HEK293 (cell line): Measurements from ENCODE around the gene HDAC1.
A peak's percentile ranks its signal among the peaks of the same experiment; 100 is the strongest.

ENCODE experiments used
- AEBP2 ChIP-seq: fragments of 450-650 bp; formaldehyde crosslinking; IDR thresholded peaks from 2 replicates; pipeline ENCODE4 v1.5.1; 2016; ENCODE audit warnings: missing biosample characterization, missing genetic modification characterization, borderline replicate concordance
- BCL11A ChIP-seq: fragments of 450-650 bp; formaldehyde crosslinking; IDR thresholded peaks from 2 replicates; pipeline ENCODE4 v1.5.1; 2016; ENCODE audit warnings: low read depth, missing biosample characterization, missing genetic modification characterization
- EGR2 ChIP-seq: fragments of 450-650 bp; formaldehyde crosslinking; IDR thresholded peaks from 2 replicates; pipeline ENCODE4 v1.5.1; 2016; ENCODE audit warnings: low read depth, missing biosample characterization, missing genetic modification characterization
- FEZF1 ChIP-seq: fragments of 450-650 bp; formaldehyde crosslinking; IDR thresholded peaks from 2 replicates; pipeline ENCODE4 v1.5.1; 2016; ENCODE audit warnings: missing biosample characterization, missing genetic modification characterization
- KLF9 ChIP-seq: fragments of 450-650 bp; formaldehyde crosslinking; IDR thresholded peaks from 2 replicates; pipeline ENCODE4 v1.5.1; 2016; ENCODE audit warnings: missing biosample characterization, missing genetic modification characterization, low read depth
- SP7 ChIP-seq: fragments of 450-650 bp; formaldehyde crosslinking; IDR thresholded peaks from 2 replicates; pipeline ENCODE4 v1.5.1; 2016; ENCODE audit warnings: missing biosample characterization, missing genetic modification characterization
- ZBTB10 ChIP-seq: fragments of 450-650 bp; formaldehyde crosslinking; IDR thresholded peaks from 2 replicates; pipeline ENCODE4 v1.5.1; 2016; ENCODE audit warnings: missing biosample characterization, missing genetic modification characterization
- ZFP69B ChIP-seq: fragments of 450-650 bp; formaldehyde crosslinking; IDR thresholded peaks from 2 replicates; pipeline ENCODE4 v1.5.1; 2016; ENCODE audit warnings: missing biosample characterization, missing genetic modification characterization
- ZNF112 ChIP-seq: fragments of 450-650 bp; formaldehyde crosslinking; IDR thresholded peaks from 2 replicates; pipeline ENCODE4 v1.5.0; 2017; ENCODE audit warnings: missing biosample characterization, missing genetic modification characterization
- ZNF223 ChIP-seq: fragments of 450-650 bp; formaldehyde crosslinking; IDR thresholded peaks from 2 replicates; pipeline ENCODE4 v1.5.1; 2016; ENCODE audit warnings: missing biosample characterization, missing genetic modification characterization
- ZNF23 ChIP-seq: fragments of 450-650 bp; formaldehyde crosslinking; IDR thresholded peaks from 2 replicates; pipeline ENCODE4 v1.5.1; 2016; ENCODE audit warnings: missing biosample characterization, missing genetic modification characterization, borderline replicate concordance
- ZNF302 ChIP-seq: fragments of 450-650 bp; formaldehyde crosslinking; IDR thresholded peaks from 2 replicates; pipeline ENCODE4 v1.5.1; 2016; ENCODE audit warnings: missing biosample characterization, missing genetic modification characterization, low read depth
- ZNF341 ChIP-seq: fragments of 450-650 bp; formaldehyde crosslinking; IDR thresholded peaks from 2 replicates; pipeline ENCODE4; 2016; ENCODE audit warnings: low read depth, missing biosample characterization, missing genetic modification characterization
- ZNF404 ChIP-seq: fragments of 450-650 bp; formaldehyde crosslinking; IDR thresholded peaks from 2 replicates; pipeline ENCODE4 v1.5.1; 2017; ENCODE audit warnings: missing biosample characterization, missing genetic modification characterization
- ZNF426 ChIP-seq: fragments of 450-650 bp; formaldehyde crosslinking; IDR thresholded peaks from 2 replicates; pipeline ENCODE4 v1.5.1; 2017; ENCODE audit warnings: missing biosample characterization, missing genetic modification characterization, mild to moderate bottlenecking, inconsistent platforms, moderate library complexity
- ZNF473 ChIP-seq: fragments of 450-650 bp; formaldehyde crosslinking; IDR thresholded peaks from 2 replicates; pipeline ENCODE4 v1.5.1; 2017; ENCODE audit warnings: missing biosample characterization, missing genetic modification characterization
- ZNF514 ChIP-seq: fragments of 450-650 bp; formaldehyde crosslinking; IDR thresholded peaks from 2 replicates; pipeline ENCODE4 v1.5.1; 2016; ENCODE audit warnings: missing biosample characterization, missing genetic modification characterization
- ZNF521 ChIP-seq: fragments of 450-650 bp; formaldehyde crosslinking; IDR thresholded peaks from 2 replicates; pipeline ENCODE4 v1.5.1; 2017; ENCODE audit warnings: missing biosample characterization, mild to moderate bottlenecking, missing genetic modification characterization
- ZNF530 ChIP-seq: fragments of 450-650 bp; formaldehyde crosslinking; IDR thresholded peaks from 2 replicates; pipeline ENCODE4 v1.5.1; 2016; ENCODE audit warnings: low read depth, missing biosample characterization, missing genetic modification characterization
- ZNF571 ChIP-seq: fragments of 450-650 bp; formaldehyde crosslinking; IDR thresholded peaks from 2 replicates; pipeline ENCODE4 v1.5.0; 2017; ENCODE audit warnings: missing biosample characterization, missing genetic modification characterization
- ZNF580 ChIP-seq: fragments of 450-650 bp; formaldehyde crosslinking; IDR thresholded peaks from 2 replicates; pipeline ENCODE4 v1.5.1; 2016; ENCODE audit warnings: missing biosample characterization, missing genetic modification characterization
- ZNF610 ChIP-seq: fragments of 450-650 bp; formaldehyde crosslinking; IDR thresholded peaks from 2 replicates; pipeline ENCODE4 v1.5.1; 2016; ENCODE audit warnings: missing biosample characterization, missing genetic modification characterization, borderline replicate concordance
- ZNF621 ChIP-seq: fragments of 450-650 bp; formaldehyde crosslinking; IDR thresholded peaks from 2 replicates; pipeline ENCODE4 v1.5.1; 2017; ENCODE audit warnings: missing biosample characterization, missing genetic modification characterization
- ZNF626 ChIP-seq: fragments of 450-650 bp; sonication (Bioruptor Pico); formaldehyde crosslinking; IDR thresholded peaks from 2 replicates; pipeline ENCODE4 v1.5.1; 2018; ENCODE audit warnings: missing biosample characterization, missing genetic modification characterization, inconsistent platforms
- ZNF645 ChIP-seq: fragments of 450-650 bp; formaldehyde crosslinking; IDR thresholded peaks from 2 replicates; pipeline ENCODE4; 2016; ENCODE audit warnings: missing biosample characterization, missing genetic modification characterization
- ZNF677 ChIP-seq: fragments of 450-650 bp; IDR thresholded peaks from 2 replicates; pipeline ENCODE4 v1.5.0; 2018; ENCODE audit warnings: missing biosample characterization, mild to moderate bottlenecking, missing genetic modification characterization, moderate library complexity
- ZNF692 ChIP-seq: fragments of 450-650 bp; formaldehyde crosslinking; IDR thresholded peaks from 2 replicates; pipeline ENCODE4 v1.5.1; 2016; ENCODE audit warnings: missing biosample characterization, missing genetic modification characterization
- ZNF747 ChIP-seq: fragments of 450-650 bp; formaldehyde crosslinking; IDR thresholded peaks from 2 replicates; pipeline ENCODE4 v1.5.1; 2016; ENCODE audit warnings: missing biosample characterization, missing genetic modification characterization
- ZNF768 ChIP-seq: fragments of 450-650 bp; formaldehyde crosslinking; IDR thresholded peaks from 2 replicates; pipeline ENCODE4 v1.5.1; 2018; ENCODE audit warnings: missing biosample characterization, mild to moderate bottlenecking, missing genetic modification characterization
- TF ChIP-seq, protein P1 (sequence below): fragments of 450-650 bp; formaldehyde crosslinking; conservative IDR thresholded peaks from 2 replicates; pipeline ENCODE4 v1.5.1; 2016; ENCODE audit warnings: low read depth, missing biosample characterization, missing genetic modification characterization

Gene HDAC1

DNA sequence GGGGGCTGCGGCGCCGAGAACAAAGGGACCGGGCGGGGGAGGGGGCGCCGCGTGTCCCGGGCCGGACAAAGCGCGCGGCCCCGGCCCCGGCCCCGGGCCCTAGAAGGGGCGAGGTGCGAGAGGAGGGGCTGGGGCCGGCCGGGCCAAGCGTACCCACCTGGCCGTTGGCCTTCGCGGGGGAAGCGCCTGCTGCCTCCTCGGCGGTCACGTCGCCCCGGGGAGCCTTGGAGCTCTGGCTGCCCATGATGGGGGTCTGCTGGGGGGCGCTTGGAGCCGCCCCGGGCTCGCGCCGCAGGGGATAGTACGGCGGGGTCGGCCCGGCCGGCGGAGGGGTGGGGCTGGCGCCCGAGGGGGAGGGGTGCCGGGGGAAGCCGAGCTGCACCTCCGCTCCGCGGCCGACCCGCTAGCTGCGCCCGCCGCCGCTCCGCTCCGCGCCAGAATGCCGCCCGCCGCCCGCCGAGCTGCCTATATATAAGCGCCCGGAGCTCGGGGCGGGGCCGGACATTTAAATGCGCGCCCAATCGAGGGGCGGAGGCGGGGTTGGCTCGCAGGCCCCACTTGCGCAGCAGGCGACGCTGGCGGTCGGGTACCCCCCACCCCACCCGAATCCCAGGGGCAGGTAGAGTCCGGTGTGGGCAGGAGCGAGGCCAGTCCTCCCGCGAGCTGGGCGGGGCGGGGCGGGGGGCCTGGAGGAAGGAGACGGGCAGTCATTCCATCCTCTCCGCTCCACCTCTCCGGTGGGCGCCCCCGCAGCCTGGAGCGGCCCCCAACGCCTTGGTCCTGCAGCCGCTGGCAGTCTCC is 44.1 kb downstream of the HDAC1 start, which contains the start of gene MARCKSL1 (continued):
- TF ChIP-seq ZNF621 (tag by site-specific recombination) (no peak), ZNF404 (tag by site-specific recombination) (no peak), ZNF768 (tag by site-specific recombination) (no peak), ZNF677 (no peak), ZNF23 (no peak), ZNF580 (no peak), FEZF1 (tag by site-specific recombination) (no peak), KLF9 (tag by site-specific recombination) (0 out of 2 replicates have a peak, but pooled peaks have one; percentile 29), ZNF692 (tag by site-specific recombination) (0 out of 2 replicates have a peak, but pooled peaks have one; percentile 61), ZNF571 (no peak), ZNF302 (tag by site-specific recombination) (no peak), ZNF530 (tag by site-specific recombination) (no peak), ZNF610 (tag by site-specific recombination) (no peak), BCL11A (tag by site-specific recombination) (no peak), ZFP69B (tag by site-specific recombination) (no peak), ZNF426 (tag by site-specific recombination) (no peak), ZNF626 (tag by site-specific recombination) (no peak), ZBTB10 (tag by site-specific recombination) (0 out of 2 replicates have a peak, but pooled peaks have one; percentile 14), ZNF645 (tag by site-specific recombination) (no peak), ZNF341 (tag by site-specific recombination) (no peak), ZNF747 (tag by site-specific recombination) (no peak), ZNF514 (tag by site-specific recombination) (no peak), AEBP2 (tag by site-specific recombination) (no peak), ZNF521 (no peak), EGR2 (peak; percentile 34; the same call in 1 of the 2 replicates), ZNF223 (tag by site-specific recombination) (no peak), SP7 (tag by site-specific recombination) (no peak), ZNF112 (tag by site-specific recombination) (no peak), ZNF473 (tag by site-specific recombination) (no peak)
- TF ChIP-seq, protein P1, sequence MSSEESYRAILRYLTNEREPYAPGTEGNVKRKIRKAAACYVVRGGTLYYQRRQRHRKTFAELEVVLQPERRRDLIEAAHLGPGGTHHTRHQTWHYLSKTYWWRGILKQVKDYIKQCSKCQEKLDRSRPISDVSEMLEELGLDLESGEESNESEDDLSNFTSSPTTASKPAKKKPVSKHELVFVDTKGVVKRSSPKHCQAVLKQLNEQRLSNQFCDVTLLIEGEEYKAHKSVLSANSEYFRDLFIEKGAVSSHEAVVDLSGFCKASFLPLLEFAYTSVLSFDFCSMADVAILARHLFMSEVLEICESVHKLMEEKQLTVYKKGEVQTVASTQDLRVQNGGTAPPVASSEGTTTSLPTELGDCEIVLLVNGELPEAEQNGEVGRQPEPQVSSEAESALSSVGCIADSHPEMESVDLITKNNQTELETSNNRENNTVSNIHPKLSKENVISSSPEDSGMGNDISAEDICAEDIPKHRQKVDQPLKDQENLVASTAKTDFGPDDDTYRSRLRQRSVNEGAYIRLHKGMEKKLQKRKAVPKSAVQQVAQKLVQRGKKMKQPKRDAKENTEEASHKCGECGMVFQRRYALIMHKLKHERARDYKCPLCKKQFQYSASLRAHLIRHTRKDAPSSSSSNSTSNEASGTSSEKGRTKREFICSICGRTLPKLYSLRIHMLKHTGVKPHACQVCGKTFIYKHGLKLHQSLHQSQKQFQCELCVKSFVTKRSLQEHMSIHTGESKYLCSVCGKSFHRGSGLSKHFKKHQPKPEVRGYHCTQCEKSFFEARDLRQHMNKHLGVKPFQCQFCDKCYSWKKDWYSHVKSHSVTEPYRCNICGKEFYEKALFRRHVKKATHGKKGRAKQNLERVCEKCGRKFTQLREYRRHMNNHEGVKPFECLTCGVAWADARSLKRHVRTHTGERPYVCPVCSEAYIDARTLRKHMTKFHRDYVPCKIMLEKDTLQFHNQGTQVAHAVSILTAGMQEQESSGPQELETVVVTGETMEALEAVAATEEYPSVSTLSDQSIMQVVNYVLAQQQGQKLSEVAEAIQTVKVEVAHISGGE (tag by site-specific recombination), result no peak
